ENCODE data around the gene EIF3F. TPM values are rescaled to one million over a fixed set of nuclear protein-coding genes. Genes with fewer than 3 reads are reported as not detected.

EIF3F gene
- total RNA-seq, 4 donors from 2014 or later, result 187 to 263 (median 231) TPM

- intact Hi-C loops (cut with DNase I), result no loop called here
- WGBS, 2 donors, result 70 to 93% methylated on average over 1 of the region's 1 CpG
- H3K27me3 ChIP-seq, result no peaks in the 10 kb centered on the region
Measured at GRCh38 chr11:7949934-7950333, 37.2 kb upstream of the EIF3F start.

GRCh38 chr11:7955191-7955590, 31.9 kb upstream of the EIF3F start:
- intact Hi-C loops (cut with DNase I), result no loop called here
- Histone ChIP-seq H3K27me3 (no peaks in the 10 kb centered on the region), H3K27ac (no peak overlapping the region), H3K4me1 (no peaks in the 10 kb centered on the region), H3K4me3 (replicated peaks in 1 of 3) (no peak overlapping the region), H3K9me3 (no peaks in the 10 kb centered on the region), H3K36me3 (no peaks in the 10 kb centered on the region)
- DNase-seq, result no peak
- 69 to 87% methylated on average over 1 of the region's 1 CpG for WGBS, 2 donors
- no peak for TF ChIP-seq CTCF (IDR thresholded peaks at IDR 0.05)
- TF ChIP-seq POLR2A (IDR thresholded peaks at IDR 0.05), result no peak

More at GRCh38 chr11:7949934-7950333, 37.2 kb upstream of the EIF3F start:
- TF ChIP-seq CTCF (IDR thresholded peaks at IDR 0.05) (no peak), POLR2A (IDR thresholded peaks at IDR 0.05) (no peak)
- no peaks in the 10 kb centered on the region for H3K36me3 ChIP-seq
- DNase-seq, result no peak
- H3K9me3 ChIP-seq, result no peaks in the 10 kb centered on the region
- H3K27ac ChIP-seq, result no peak overlapping the region
- H3K4me1 ChIP-seq, result no peaks in the 10 kb centered on the region
- no peak overlapping the region for H3K4me3 ChIP-seq (replicated peaks in 1 of 3)

- no peaks in the 10 kb centered on the region for H3K27me3 ChIP-seq
- 55 to 57% methylated on average over 3 of the region's 3 CpGs for WGBS, 2 donors
- H3K27ac ChIP-seq, result no peak overlapping the region
- no peak overlapping the region for H3K4me3 ChIP-seq (replicated peaks in 1 of 3)
- no peak for DNase-seq
- intact Hi-C loops (cut with DNase I), result no loop called here
- no peaks in the 10 kb centered on the region for H3K9me3 ChIP-seq
- TF ChIP-seq POLR2A (IDR thresholded peaks at IDR 0.05) (no peak), CTCF (IDR thresholded peaks at IDR 0.05) (no peak)
- no peaks in the 10 kb centered on the region for H3K36me3 ChIP-seq
- H3K4me1 ChIP-seq, result no peaks in the 10 kb centered on the region
Measured at GRCh38 chr11:7964261-7964660, 22.9 kb upstream of the EIF3F start.

GRCh38 chr11:7964873-7965272, 22.3 kb upstream of the EIF3F start:
- H3K4me3 ChIP-seq (replicated peaks in 1 of 3), result no peak overlapping the region
- no peaks in the 10 kb centered on the region for H3K36me3 ChIP-seq
- TF ChIP-seq CTCF (IDR thresholded peaks at IDR 0.05) (no peak), POLR2A (IDR thresholded peaks at IDR 0.05) (no peak)
- no peak for DNase-seq
- no peaks in the 10 kb centered on the region for H3K4me1 ChIP-seq
- no peaks in the 10 kb centered on the region for H3K27me3 ChIP-seq
- H3K9me3 ChIP-seq, result no peaks in the 10 kb centered on the region
- H3K27ac ChIP-seq, result no peak overlapping the region
- intact Hi-C loops (cut with DNase I), result no loop called here

- no peak for DNase-seq
- Histone ChIP-seq H3K4me1 (no peaks in the 10 kb centered on the region), H3K36me3 (no peaks in the 10 kb centered on the region), H3K9me3 (no peaks in the 10 kb centered on the region), H3K4me3 (replicated peaks in 1 of 3) (no peak within 1 kb of the TSS), H3K27ac (no peak within 1 kb of the TSS), H3K27me3 (no peaks in the 10 kb centered on the region)
- WGBS, 2 donors, result 70 to 76% methylated on average over 1 of the region's 1 CpG
- intact Hi-C loops (cut with DNase I), result no loop called here
- TF ChIP-seq POLR2A (IDR thresholded peaks at IDR 0.05) (no peak), CTCF (IDR thresholded peaks at IDR 0.05) (no peak)
Measured at GRCh38 chr11:7965386-7965785, 21.8 kb upstream of the EIF3F start, which contains the start of gene NLRP10. NLRP10 (minus strand) TSS chr11:7965447; CDS start chr11:7963495, 1,952 bp downstream.
